H1 (cell line): ENCODE data around the gene FREM1. TPM values are rescaled to one million over a fixed set of nuclear protein-coding genes. Genes with fewer than 3 reads are reported as not detected.

ENCODE experiments used
- CTCF ChIA-PET: fragments of 300-600 bp; sonication (Branson Sonifier 250); formaldehyde crosslinking; loops from one replicate; lab custom pipeline; 2021; ENCODE audit not compliant: partially characterized antibody; lab: Charles Lee
- POLR2A ChIA-PET: fragments of 300-600 bp; sonication (Branson Sonifier 250); formaldehyde crosslinking; loops from one replicate; lab custom pipeline; 2021; ENCODE audit warnings: inconsistent platforms; ENCODE audit not compliant: partially characterized antibody; lab: Charles Lee
- DNase-seq, 2 experiments: peaks; one replicate each; pipeline versions ENCODE4 v3.0.0 to v3.0.0-alpha.2; 2010 to 2022; ENCODE audit warnings: low spot score in 2 of 2, low read depth in 1 of 2, mixed read lengths in 1 of 2
- FAIRE-seq: peaks from 2 replicates; lab custom pipeline; 2011; peaks lifted over from hg19 to GRCh38; lab: Jason Lieb, UNC
- H2AFZ ChIP-seq: 2 replicates; pipeline ENCODE4 v1.8.1; 2012; ENCODE audit warnings: low read length, inconsistent platforms
- H2AK5ac ChIP-seq: 2 replicates; pipeline ENCODE4 v1.6.1; 2013; ENCODE audit warnings: low read depth, low read length
- H2BK120ac ChIP-seq: replicated peaks from 2 replicates; pipeline ENCODE3; 2013; ENCODE audit warnings: low read depth, low read length, inconsistent platforms
- H2BK12ac ChIP-seq: 2 replicates; pipeline ENCODE4 v1.6.1; 2013; ENCODE audit warnings: low read depth, low read length
- H2BK15ac ChIP-seq: 2 replicates; pipeline ENCODE4 v1.6.1; 2013; ENCODE audit warnings: low read length
- H2BK20ac ChIP-seq: 2 replicates; pipeline ENCODE4 v1.6.1; 2013; ENCODE audit warnings: low read length
- H2BK5ac ChIP-seq: 2 replicates; pipeline ENCODE4 v1.6.1; 2013; ENCODE audit warnings: low read depth, low read length
- H3K14ac ChIP-seq: 2 replicates; pipeline ENCODE4 v1.6.1; 2013; ENCODE audit warnings: inconsistent platforms; ENCODE audit not compliant: insufficient read length
- H3K18ac ChIP-seq: 2 replicates; pipeline ENCODE4 v1.6.1; 2013; ENCODE audit warnings: low read length; ENCODE audit errors: extremely low read depth
- H3K23ac ChIP-seq: 2 replicates; pipeline ENCODE4 v1.6.1; 2013; ENCODE audit warnings: inconsistent platforms; ENCODE audit not compliant: insufficient read length
- H3K23me2 ChIP-seq: 2 replicates; pipeline ENCODE4 v1.6.1; 2013; ENCODE audit warnings: low read depth, low read length
- H3K27ac ChIP-seq: 2 replicates; pipeline ENCODE4 v1.6.1; 2011; ENCODE audit warnings: low read depth, low read length, inconsistent platforms
- H3K27me3 ChIP-seq, 4 experiments: replicated peaks in 1 of 4; 1 replicate in 1 of 4; 2 replicates in 3 of 4; pipeline versions ENCODE4 v1.6.1 to v1.8.1; 2011 to 2013; ENCODE audit warnings: low read length in 3 of 4, mild to moderate bottlenecking in 3 of 4, inconsistent platforms in 2 of 4, mixed read lengths in 2 of 4, moderate library complexity in 1 of 4; ENCODE audit not compliant: control insufficient read depth in 3 of 4, insufficient read depth in 3 of 4; ENCODE audit errors: extremely low read depth in 1 of 4
- H3K36me3 ChIP-seq, 4 experiments: 2 replicates each; pipeline versions ENCODE4 v1.6.1 to v1.8.1; 2011 to 2013; ENCODE audit warnings: mild to moderate bottlenecking in 4 of 4, low read length in 3 of 4, moderate library complexity in 2 of 4, control low read depth in 1 of 4, inconsistent platforms in 1 of 4; ENCODE audit not compliant: insufficient read depth in 4 of 4, control insufficient read depth in 2 of 4
- H3K4ac ChIP-seq: replicated peaks from 2 replicates; pipeline ENCODE3; 2013; ENCODE audit warnings: low read length, low read depth, mixed read lengths, inconsistent platforms; ENCODE audit not compliant: insufficient read length
- H3K4me1 ChIP-seq, 4 experiments: replicated peaks in 1 of 4; 1 replicate in 1 of 4; 2 replicates in 3 of 4; pipeline versions ENCODE4 v1.6.1 to v1.8.1; 2011 to 2013; ENCODE audit warnings: low read length in 3 of 4, inconsistent platforms in 2 of 4, mixed read lengths in 1 of 4; ENCODE audit not compliant: insufficient read depth in 4 of 4, control insufficient read depth in 3 of 4
- H3K4me2 ChIP-seq, 2 experiments: 2 replicates each; pipeline versions ENCODE4 v1.6.1 to v1.8.1; 2011 to 2013; ENCODE audit warnings: low read depth in 2 of 2, low read length in 2 of 2, control low read depth in 1 of 2, inconsistent platforms in 1 of 2, mild to moderate bottlenecking in 1 of 2; ENCODE audit not compliant: insufficient read depth in 1 of 2
- H3K4me3 ChIP-seq, 4 experiments: fragments of 200-600, 300-600 bp in 1 of 4; sonication (generic), shearing (Covaris generic), sonication (Bioruptor Twin) in 1 of 4; 2 replicates each; pipeline versions ENCODE4 v1.5.1 to v1.8.1; 2011 to 2016; ENCODE audit warnings: low read length in 4 of 4, low read depth in 3 of 4, control low read depth in 2 of 4, inconsistent platforms in 2 of 4, mild to moderate bottlenecking in 2 of 4, mixed read lengths in 1 of 4, moderate library complexity in 1 of 4; ENCODE audit not compliant: insufficient read depth in 2 of 4; ENCODE audit errors: extremely low read depth in 1 of 4
- H3K56ac ChIP-seq: replicated peaks from 2 replicates; pipeline ENCODE3; 2013; ENCODE audit warnings: low read depth, mild to moderate bottlenecking, mixed read lengths, low read length, inconsistent platforms; ENCODE audit not compliant: insufficient read length
- H3K79me1 ChIP-seq: 2 replicates; pipeline ENCODE4 v1.6.1; 2013; ENCODE audit warnings: low read depth, low read length, control low read depth
- H3K79me2 ChIP-seq, 2 experiments: 2 replicates each; pipeline versions ENCODE4 v1.6.1 to v1.8.1; 2012 to 2013; ENCODE audit warnings: low read length in 2 of 2, mild to moderate bottlenecking in 2 of 2, inconsistent platforms in 1 of 2; ENCODE audit not compliant: insufficient read depth in 2 of 2, control insufficient read depth in 1 of 2
- H3K9ac ChIP-seq, 4 experiments: replicated peaks in 1 of 4; 1 replicate in 1 of 4; 2 replicates in 3 of 4; pipeline versions ENCODE4 v1.6.1 to v1.8.1; 2011 to 2013; ENCODE audit warnings: low read depth in 3 of 4, low read length in 3 of 4, control low read depth in 2 of 4, mild to moderate bottlenecking in 2 of 4, moderate library complexity in 2 of 4, inconsistent platforms in 1 of 4; ENCODE audit errors: extremely low read depth in 1 of 4
- H3K9me3 ChIP-seq, 2 experiments: 2 replicates each; pipeline versions ENCODE4 v1.6.1 to v1.8.1; 2012 to 2013; ENCODE audit warnings: mild to moderate bottlenecking in 2 of 2, moderate library complexity in 2 of 2, control low read depth in 1 of 2, inconsistent platforms in 1 of 2, low read depth in 1 of 2, low read length in 1 of 2, mixed read lengths in 1 of 2; ENCODE audit not compliant: insufficient read depth in 2 of 2
- H4K20me1 ChIP-seq, 2 experiments: replicated peaks in 1 of 2; 2 replicates each; pipeline versions ENCODE3 to v1.8.1; 2011 to 2013; ENCODE audit warnings: inconsistent platforms in 2 of 2, low read length in 2 of 2, mild to moderate bottlenecking in 1 of 2; ENCODE audit not compliant: insufficient read depth in 2 of 2, control insufficient read depth in 1 of 2
- H4K5ac ChIP-seq: 2 replicates; pipeline ENCODE4 v1.6.1; 2013; ENCODE audit warnings: low read length, low read depth, mixed read lengths, inconsistent platforms; ENCODE audit not compliant: insufficient read length
- H4K8ac ChIP-seq: 2 replicates; pipeline ENCODE4 v1.8.0; 2013; ENCODE audit warnings: mild to moderate bottlenecking, moderate library complexity, low read length, inconsistent platforms; ENCODE audit not compliant: insufficient read depth; ENCODE audit errors: extremely low read depth
- H4K91ac ChIP-seq: replicated peaks from 2 replicates; pipeline ENCODE3; 2013; ENCODE audit warnings: low read length, mixed read lengths, inconsistent platforms; ENCODE audit not compliant: insufficient read length
- BCL11A ChIP-seq, 2 experiments: IDR thresholded peaks; one replicate each; pipeline ENCODE4 v1.6.1; 2011; ENCODE audit warnings: low read depth in 2 of 2, low read length in 2 of 2, mild to moderate bottlenecking in 2 of 2
- EZH2 ChIP-seq: fragments of 200-600 bp; sonication (generic); IDR thresholded peaks from 2 replicates; pipeline ENCODE4 v1.7.1; 2012; ENCODE audit warnings: low read depth, mild to moderate bottlenecking, moderate library complexity, low read length, inconsistent platforms; ENCODE audit not compliant: severe bottlenecking
- FOSL1 ChIP-seq: IDR thresholded peaks from 2 replicates; pipeline ENCODE4 v1.6.1; 2011; ENCODE audit warnings: mild to moderate bottlenecking, low read depth, low read length, moderate library complexity; ENCODE audit not compliant: insufficient read depth
- GABPA ChIP-seq: IDR thresholded peaks from 2 replicates; pipeline ENCODE4 v1.6.1; 2011; ENCODE audit warnings: mild to moderate bottlenecking, low read length, moderate library complexity, borderline replicate concordance; ENCODE audit not compliant: insufficient read depth
- NRF1 ChIP-seq: IDR thresholded peaks from 2 replicates; pipeline ENCODE4 v1.6.1; 2011; ENCODE audit warnings: mild to moderate bottlenecking, low read depth, low read length, improper control_type of control experiment
- WGBS, 2 experiments: shearing (Covaris generic) in 1 of 2; methylation state at CpG; one replicate each; pipeline versions ENCODE4 v1.1.6 to v1.1.7; 2013 to 2015; ENCODE audit warnings: low lambda C conversion rate in 2 of 2, mixed read lengths in 2 of 2, inconsistent platforms in 1 of 2, low coverage in 1 of 2, missing lambda C conversion rate in 1 of 2; ENCODE audit not compliant: insufficient replicate concordance in 2 of 2, insufficient coverage in 1 of 2, insufficient read length in 1 of 2; ENCODE audit errors: extremely low coverage in 1 of 2, missing lambda C conversion rate in 1 of 2; 5-methylcytosine and 5-hydroxymethylcytosine counted together
- polyA plus RNA-seq, 7 experiments: library from polyadenylated mRNA; depleted of rRNA in 3 of 7; stranded (reverse) in 5 of 7; unstranded in 2 of 7; fragments of >200 nt in 5 of 7; fragments of 200-250 nt in 2 of 7; gene quantifications; 1 replicate in 5 of 7; 2 replicates in 1 of 7; 4 replicates in 1 of 7; pipeline versions ENCODE4 v1.2.1 to v1.2.3, GENCODE V29; 2011 to 2013; ENCODE audit warnings: missing spikeins in 2 of 7, mixed read lengths in 2 of 7
- total RNA-seq: library from RNA; stranded (reverse); fragmentation: NEBNext Ultra II Directional; extraction: Animal tissue kit (Norgen Biotek cat#: 25700); gene quantifications from 2 replicates; pipeline ENCODE4 v1.2.1, GENCODE V29; 2021
- TF ChIP-seq, protein P1 (sequence below), 3 experiments: IDR thresholded peaks; 1 replicate in 2 of 3; 2 replicates in 1 of 3; pipeline versions ENCODE4 v1.5.1 to v1.6.1; 2011; ENCODE audit warnings: low read length in 3 of 3, mild to moderate bottlenecking in 3 of 3, inconsistent platforms in 2 of 3, low read depth in 1 of 3, moderate library complexity in 1 of 3; ENCODE audit not compliant: insufficient read depth in 1 of 3; ENCODE audit errors: control extremely low read depth in 1 of 3

FREM1 gene
- total and polyA plus RNA-seq, 2 of the 8 experiments (the other 6 are each of a cell fraction or from before 2014, with no cell fraction given): 2.6 to 3.1 TPM

DNA sequence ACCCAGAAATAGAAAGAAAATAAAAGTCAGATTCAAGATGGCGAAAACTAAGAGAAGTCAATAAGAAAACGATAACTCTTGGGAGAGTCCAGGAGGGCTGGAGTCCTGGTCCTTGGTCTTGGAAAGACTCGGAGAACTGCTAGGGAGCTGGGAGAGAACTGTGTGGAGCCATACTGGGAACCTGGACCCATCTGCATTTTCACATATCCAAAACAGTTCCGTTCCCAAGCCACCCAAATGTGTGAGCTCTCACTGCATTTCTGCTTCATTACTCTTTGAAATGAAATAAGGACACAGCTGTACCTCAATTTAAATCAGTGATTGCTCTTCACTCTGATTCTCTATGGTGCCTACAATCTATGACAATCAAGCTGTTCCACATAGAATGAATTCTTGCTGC is 119.6 kb downstream of the FREM1 start:
- Histone ChIP-seq H3K27me3 (no peaks in the 10 kb centered on the region), H4K20me1 (no peaks in the 10 kb centered on the region), H2BK5ac (no peak overlapping the region), H3K4me1 (no peaks in the 10 kb centered on the region), H3K23ac (no peak overlapping the region), H3K18ac (no peak overlapping the region), H3K36me3 (no peaks in the 10 kb centered on the region), H3K79me2 (no peaks in the 10 kb centered on the region), H4K91ac (no peak overlapping the region), H3K23me2 (no peaks in the 10 kb centered on the region; the same call in 1 of the 2 replicates), H3K4me3 (no peak overlapping the region), H2AK5ac (no peak overlapping the region), H3K56ac (no peak overlapping the region), H3K27ac (no peak overlapping the region), H3K14ac (no peak overlapping the region), H4K8ac (no peak overlapping the region), H2AFZ (no peak overlapping the region), H3K9me3 (no peaks in the 10 kb centered on the region), H4K5ac (no peak overlapping the region), H2BK15ac (no peak overlapping the region), H3K4me2 (no peak overlapping the region), H3K9ac (no peak overlapping the region), H3K4ac (no peak overlapping the region), H3K79me1 (no peaks in the 10 kb centered on the region), H2BK120ac (no peak overlapping the region), H2BK12ac (no peak overlapping the region), H2BK20ac (no peak overlapping the region)
- WGBS, 2 experiments: 89% methylated on average over 4 of the region's 4 CpGs; no CpG with 5 or more reads in 1 of the 2 experiments
- ChIA-PET CTCF (no interaction called here), POLR2A (no interaction called here)
- DNase-seq: no peak
- FAIRE-seq: no peak
- TF ChIP-seq GABPA (no peak), FOSL1 (no peak), NRF1 (no peak), EZH2 (no peak), BCL11A (IDR thresholded peaks at IDR 0.05; ENCODE audit: low read depth in 2 of 2, low read length in 2 of 2) (no peak)
- TF ChIP-seq, protein P1, sequence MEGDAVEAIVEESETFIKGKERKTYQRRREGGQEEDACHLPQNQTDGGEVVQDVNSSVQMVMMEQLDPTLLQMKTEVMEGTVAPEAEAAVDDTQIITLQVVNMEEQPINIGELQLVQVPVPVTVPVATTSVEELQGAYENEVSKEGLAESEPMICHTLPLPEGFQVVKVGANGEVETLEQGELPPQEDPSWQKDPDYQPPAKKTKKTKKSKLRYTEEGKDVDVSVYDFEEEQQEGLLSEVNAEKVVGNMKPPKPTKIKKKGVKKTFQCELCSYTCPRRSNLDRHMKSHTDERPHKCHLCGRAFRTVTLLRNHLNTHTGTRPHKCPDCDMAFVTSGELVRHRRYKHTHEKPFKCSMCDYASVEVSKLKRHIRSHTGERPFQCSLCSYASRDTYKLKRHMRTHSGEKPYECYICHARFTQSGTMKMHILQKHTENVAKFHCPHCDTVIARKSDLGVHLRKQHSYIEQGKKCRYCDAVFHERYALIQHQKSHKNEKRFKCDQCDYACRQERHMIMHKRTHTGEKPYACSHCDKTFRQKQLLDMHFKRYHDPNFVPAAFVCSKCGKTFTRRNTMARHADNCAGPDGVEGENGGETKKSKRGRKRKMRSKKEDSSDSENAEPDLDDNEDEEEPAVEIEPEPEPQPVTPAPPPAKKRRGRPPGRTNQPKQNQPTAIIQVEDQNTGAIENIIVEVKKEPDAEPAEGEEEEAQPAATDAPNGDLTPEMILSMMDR (IDR thresholded peaks at IDR 0.05; ENCODE audit: control extremely low read depth in 1 of 3, insufficient read depth in 1 of 3, low read depth in 1 of 3, low read length in 3 of 3): no peak
